ENCODE measurements around the gene PPP1R3C.

The PPP1R3C gene

DNA sequence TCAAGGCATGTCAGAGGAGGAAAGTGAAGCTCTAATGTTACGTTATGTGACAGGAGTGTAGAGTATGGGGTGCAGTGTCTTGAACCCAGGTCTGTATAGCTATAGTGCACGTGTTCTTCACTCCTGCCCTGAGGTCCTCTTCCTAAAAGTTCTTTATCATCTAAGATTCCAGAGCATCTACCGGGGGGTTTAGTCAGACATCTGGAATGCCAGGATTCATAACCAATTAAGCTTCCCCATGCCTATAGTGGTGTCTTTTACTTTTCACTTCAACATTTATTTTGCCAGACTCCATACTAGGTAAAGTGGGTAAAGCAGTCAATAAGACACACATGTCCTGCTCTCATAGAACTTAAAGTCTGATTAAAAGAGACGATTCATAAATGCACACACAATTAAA is 22.4 kb downstream of the PPP1R3C start:
- no peaks in the 10 kb centered on the region for H3K9me3 ChIP-seq (ENCODE audit: control insufficient read depth, insufficient read depth, low read depth, low read length)
- POLR2A ChIA-PET, result no interaction called here
- H3K4me1 ChIP-seq (ENCODE audit: control insufficient read depth, insufficient read depth, low read length), result peaks cover 5% of the 10 kb centered on the region
- H3K36me3 ChIP-seq (ENCODE audit: control insufficient read depth in 2 of 2, insufficient read depth in 1 of 2, low read length in 2 of 2), result no peaks in the 10 kb centered on the region
- CTCF ChIA-PET, result interaction anchor here (3.3 kb wide), 1 partner anchor 25 kb away, joined by 14 read pairs; no protein-coding TSS in a partner anchor
- no peak overlapping the region for H3K4me3 ChIP-seq (ENCODE audit: low read depth, low read length)
- TF ChIP-seq ZNF473 (tag by site-specific recombination; IDR thresholded peaks at IDR 0.05), result no peak
- TF ChIP-seq, protein P1, sequence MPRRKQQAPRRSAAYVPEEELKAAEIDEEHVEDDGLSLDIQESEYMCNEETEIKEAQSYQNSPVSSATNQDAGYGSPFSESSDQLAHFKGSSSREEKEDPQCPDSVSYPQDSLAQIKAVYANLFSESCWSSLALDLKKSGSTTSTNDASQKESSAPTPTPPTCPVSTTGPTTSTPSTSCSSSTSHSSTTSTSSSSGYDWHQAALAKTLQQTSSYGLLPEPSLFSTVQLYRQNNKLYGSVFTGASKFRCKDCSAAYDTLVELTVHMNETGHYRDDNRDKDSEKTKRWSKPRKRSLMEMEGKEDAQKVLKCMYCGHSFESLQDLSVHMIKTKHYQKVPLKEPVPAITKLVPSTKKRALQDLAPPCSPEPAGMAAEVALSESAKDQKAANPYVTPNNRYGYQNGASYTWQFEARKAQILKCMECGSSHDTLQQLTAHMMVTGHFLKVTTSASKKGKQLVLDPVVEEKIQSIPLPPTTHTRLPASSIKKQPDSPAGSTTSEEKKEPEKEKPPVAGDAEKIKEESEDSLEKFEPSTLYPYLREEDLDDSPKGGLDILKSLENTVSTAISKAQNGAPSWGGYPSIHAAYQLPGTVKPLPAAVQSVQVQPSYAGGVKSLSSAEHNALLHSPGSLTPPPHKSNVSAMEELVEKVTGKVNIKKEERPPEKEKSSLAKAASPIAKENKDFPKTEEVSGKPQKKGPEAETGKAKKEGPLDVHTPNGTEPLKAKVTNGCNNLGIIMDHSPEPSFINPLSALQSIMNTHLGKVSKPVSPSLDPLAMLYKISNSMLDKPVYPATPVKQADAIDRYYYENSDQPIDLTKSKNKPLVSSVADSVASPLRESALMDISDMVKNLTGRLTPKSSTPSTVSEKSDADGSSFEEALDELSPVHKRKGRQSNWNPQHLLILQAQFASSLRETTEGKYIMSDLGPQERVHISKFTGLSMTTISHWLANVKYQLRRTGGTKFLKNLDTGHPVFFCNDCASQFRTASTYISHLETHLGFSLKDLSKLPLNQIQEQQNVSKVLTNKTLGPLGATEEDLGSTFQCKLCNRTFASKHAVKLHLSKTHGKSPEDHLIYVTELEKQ (tag by site-specific recombination; IDR thresholded peaks at IDR 0.05; ENCODE audit: borderline replicate concordance), result no peak
- TF ChIP-seq ZNF654 (tag by site-specific recombination; IDR thresholded peaks at IDR 0.05; ENCODE audit: low read depth), result no peak
- TF ChIP-seq ZNF701 (tag by site-specific recombination; IDR thresholded peaks at IDR 0.05), result no peak
- no peak overlapping the region for H3K27ac ChIP-seq (ENCODE audit: extremely low read depth, low read depth, low read length)

DNA sequence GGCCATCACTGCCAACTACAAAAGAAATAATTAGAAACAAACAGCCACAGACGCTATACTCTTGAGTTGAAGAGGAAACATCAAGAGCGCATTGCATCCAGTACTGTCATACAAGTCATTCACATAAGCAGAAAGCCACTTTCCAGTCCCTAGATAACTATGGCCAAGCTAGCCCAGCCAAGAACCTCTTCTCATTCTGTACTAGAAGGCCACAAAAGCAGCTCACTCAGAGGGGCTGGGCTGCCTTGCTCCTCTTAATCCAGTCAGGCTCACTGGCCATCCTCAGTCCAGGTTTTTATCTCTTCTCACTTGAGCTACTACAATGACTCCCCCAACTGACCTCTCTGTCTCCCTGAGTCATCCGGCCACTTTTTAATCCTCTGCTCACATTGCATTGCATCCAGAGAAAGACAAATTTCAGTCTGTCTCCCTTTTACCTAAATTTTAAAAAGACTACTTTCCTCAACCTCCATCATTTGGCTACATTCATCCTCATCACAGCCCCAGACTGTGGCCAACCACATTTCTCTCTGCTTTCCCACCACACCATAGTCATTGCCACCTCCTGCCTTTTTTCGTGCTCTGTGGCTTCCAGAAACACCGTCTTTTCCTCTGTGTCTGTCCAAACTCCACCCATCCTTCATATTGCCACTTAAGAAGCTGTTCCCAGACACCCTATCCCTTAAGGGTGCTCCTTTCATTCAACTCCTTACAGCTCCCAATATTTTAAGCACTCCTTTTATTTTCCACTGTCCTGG is 25.0 kb downstream of the PPP1R3C start:
- peaks cover 5% of the 10 kb centered on the region for H3K4me1 ChIP-seq (ENCODE audit: control insufficient read depth, insufficient read depth, low read length)
- H3K4me3 ChIP-seq (ENCODE audit: low read depth, low read length), result no peak overlapping the region
- no peaks in the 10 kb centered on the region for H3K9me3 ChIP-seq (ENCODE audit: control insufficient read depth, insufficient read depth, low read depth, low read length)
- H3K36me3 ChIP-seq (ENCODE audit: control insufficient read depth in 2 of 2, insufficient read depth in 1 of 2, low read length in 2 of 2), result no peaks in the 10 kb centered on the region
- CTCF ChIA-PET, result interaction anchor here (3.3 kb wide), 1 partner anchor 27 kb away, joined by 14 read pairs; no protein-coding TSS in a partner anchor
- TF ChIP-seq ZNF707 (tag by site-specific recombination; IDR thresholded peaks at IDR 0.05), result no peak
- TF ChIP-seq ZBTB7A (tag by site-specific recombination; IDR thresholded peaks at IDR 0.05; ENCODE audit: low read depth), result no peak
- TF ChIP-seq ZNF2 (tag by site-specific recombination; IDR thresholded peaks at IDR 0.05), result no peak
- no peak for TF ChIP-seq ZNF654 (tag by site-specific recombination; IDR thresholded peaks at IDR 0.05; ENCODE audit: low read depth)
- TF ChIP-seq, protein P2, sequence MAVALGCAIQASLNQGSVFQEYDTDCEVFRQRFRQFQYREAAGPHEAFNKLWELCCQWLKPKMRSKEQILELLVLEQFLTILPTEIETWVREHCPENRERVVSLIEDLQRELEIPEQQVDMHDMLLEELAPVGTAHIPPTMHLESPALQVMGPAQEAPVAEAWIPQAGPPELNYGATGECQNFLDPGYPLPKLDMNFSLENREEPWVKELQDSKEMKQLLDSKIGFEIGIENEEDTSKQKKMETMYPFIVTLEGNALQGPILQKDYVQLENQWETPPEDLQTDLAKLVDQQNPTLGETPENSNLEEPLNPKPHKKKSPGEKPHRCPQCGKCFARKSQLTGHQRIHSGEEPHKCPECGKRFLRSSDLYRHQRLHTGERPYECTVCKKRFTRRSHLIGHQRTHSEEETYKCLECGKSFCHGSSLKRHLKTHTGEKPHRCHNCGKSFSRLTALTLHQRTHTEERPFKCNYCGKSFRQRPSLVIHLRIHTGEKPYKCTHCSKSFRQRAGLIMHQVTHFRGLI (tag by site-specific recombination; IDR thresholded peaks at IDR 0.05), result 0 out of 2 replicates have a peak, but pooled peaks have one; percentile 38
- peak overlapping the region; percentile 43; the same call in 1 of the 2 replicates for H3K27ac ChIP-seq (ENCODE audit: extremely low read depth, low read depth, low read length)
- POLR2A ChIA-PET, result no interaction called here

DNA sequence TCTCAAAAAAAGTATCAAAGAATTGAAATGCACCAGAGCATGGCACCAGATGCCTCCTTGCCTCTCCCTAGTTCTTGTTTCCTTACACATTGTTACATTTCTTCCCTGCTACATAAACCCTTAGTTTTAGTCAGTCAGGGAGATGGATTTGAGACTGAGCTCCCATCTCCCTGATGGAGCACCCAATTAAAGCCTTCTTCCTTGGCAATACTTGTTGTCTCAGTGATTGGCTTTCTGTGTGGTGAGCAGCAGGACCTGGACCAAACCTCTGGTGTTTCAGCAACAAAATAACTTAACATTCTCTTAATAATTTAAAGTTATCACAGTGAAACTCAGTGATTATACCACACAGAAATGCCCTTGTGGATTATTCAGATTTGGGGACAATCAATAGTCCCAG is 26.9 kb downstream of the PPP1R3C start:
- Histone ChIP-seq H3K4me1 (ENCODE audit: control insufficient read depth, insufficient read depth, low read length) (peaks cover 5% of the 10 kb centered on the region), H3K9me3 (ENCODE audit: control insufficient read depth, insufficient read depth, low read depth, low read length) (no peaks in the 10 kb centered on the region), H3K36me3 (ENCODE audit: control insufficient read depth in 2 of 2, insufficient read depth in 1 of 2, low read length in 2 of 2) (no peaks in the 10 kb centered on the region), H3K4me3 (ENCODE audit: low read depth, low read length) (no peak overlapping the region), H3K27ac (ENCODE audit: extremely low read depth, low read depth, low read length) (no peak overlapping the region)
- TF ChIP-seq ZNF423 (tag by site-specific recombination; IDR thresholded peaks at IDR 0.05) (no peak), SETDB1 (IDR thresholded peaks at IDR 0.05; ENCODE audit: insufficient read length, low read length) (peak; percentile 98)
- CTCF ChIA-PET, result interaction anchor here (0.7 to 1.2 kb wide), 2 partner anchors 89 to 185 kb away, joined by 3 read pairs; no protein-coding TSS in a partner anchor
- POLR2A ChIA-PET, result no interaction called here
